ENCODE measurements around the gene VPS13C.

Gene VPS13C

GRCh38 chr15:62071711-62072308 is 11.6 kb upstream of the VPS13C start:
- H3K4me1 ChIP-seq (ENCODE audit: control insufficient read depth, insufficient read depth, low read length) = peaks cover 2% of the 10 kb centered on the region
- no peak overlapping the region for H3K27ac ChIP-seq (ENCODE audit: insufficient read depth, low read depth, low read length, poor library complexity, severe bottlenecking)
- no peaks in the 10 kb centered on the region for H3K36me3 ChIP-seq (ENCODE audit: control insufficient read depth, insufficient read depth, low read length)
- no peak overlapping the region for H3K4me3 ChIP-seq (ENCODE audit: insufficient read depth, low read depth, low read length)
- peaks cover 35% of the 10 kb centered on the region for H3K27me3 ChIP-seq (ENCODE audit: control insufficient read depth, insufficient read depth, low read length, poor library complexity, severe bottlenecking)
- H3K9me3 ChIP-seq (ENCODE audit: control insufficient read depth, low read length) = no peaks in the 10 kb centered on the region

- Histone ChIP-seq H3K27me3 (ENCODE audit: control insufficient read depth, insufficient read depth, low read length, poor library complexity, severe bottlenecking) (peaks cover 58% of the 10 kb centered on the region), H3K4me3 (ENCODE audit: insufficient read depth, low read depth, low read length) (no peak overlapping the region), H3K36me3 (ENCODE audit: control insufficient read depth, insufficient read depth, low read length) (no peaks in the 10 kb centered on the region), H3K4me1 (ENCODE audit: control insufficient read depth, insufficient read depth, low read length) (peaks cover 8% of the 10 kb centered on the region), H3K27ac (ENCODE audit: insufficient read depth, low read depth, low read length, poor library complexity, severe bottlenecking) (no peak overlapping the region), H3K9me3 (ENCODE audit: control insufficient read depth, low read length) (no peaks in the 10 kb centered on the region)
- WGBS, 2 experiments = 92 to 100% methylated on average over 3 to 4 of the region's 5 CpGs
These were observed 9.3 kb upstream of the VPS13C start for GRCh38 chr15:62069551-62069950.

GRCh38 chr15:62068810-62069167 is 8.5 kb upstream of the VPS13C start:
- Histone ChIP-seq H3K27me3 (ENCODE audit: control insufficient read depth, insufficient read depth, low read length, poor library complexity, severe bottlenecking) (peaks cover 65% of the 10 kb centered on the region), H3K4me1 (ENCODE audit: control insufficient read depth, insufficient read depth, low read length) (peaks cover 8% of the 10 kb centered on the region), H3K4me3 (ENCODE audit: insufficient read depth, low read depth, low read length) (peak overlapping the region; percentile 22), H3K9me3 (ENCODE audit: control insufficient read depth, low read length) (no peaks in the 10 kb centered on the region), H3K36me3 (ENCODE audit: control insufficient read depth, insufficient read depth, low read length) (no peaks in the 10 kb centered on the region), H3K27ac (ENCODE audit: insufficient read depth, low read depth, low read length, poor library complexity, severe bottlenecking) (no peak overlapping the region)
- WGBS, 2 experiments = 72 to 76% methylated on average over 4 of the region's 4 CpGs

- no peaks in the 10 kb centered on the region for H3K9me3 ChIP-seq (ENCODE audit: control insufficient read depth, low read length)
- H3K27me3 ChIP-seq (ENCODE audit: control insufficient read depth, insufficient read depth, low read length, poor library complexity, severe bottlenecking) = peaks cover 71% of the 10 kb centered on the region
- H3K4me1 ChIP-seq (ENCODE audit: control insufficient read depth, insufficient read depth, low read length) = peaks cover 8% of the 10 kb centered on the region
- H3K4me3 ChIP-seq (ENCODE audit: insufficient read depth, low read depth, low read length) = peak overlapping the region; percentile 22
- no peak overlapping the region for H3K27ac ChIP-seq (ENCODE audit: insufficient read depth, low read depth, low read length, poor library complexity, severe bottlenecking)
- 2 to 3% methylated on average over 103 of the region's 103 CpGs for WGBS, 2 experiments
- H3K36me3 ChIP-seq (ENCODE audit: control insufficient read depth, insufficient read depth, low read length) = no peaks in the 10 kb centered on the region
These were observed 8.0 kb upstream of the VPS13C start for GRCh38 chr15:62068071-62068809.

GRCh38 chr15:62067448-62068044 is 7.3 kb upstream of the VPS13C start:
- WGBS, 2 experiments = 3% methylated on average over 62 of the region's 62 CpGs
- no peaks in the 10 kb centered on the region for H3K9me3 ChIP-seq (ENCODE audit: control insufficient read depth, low read length)
- peaks cover 78% of the 10 kb centered on the region for H3K27me3 ChIP-seq (ENCODE audit: control insufficient read depth, insufficient read depth, low read length, poor library complexity, severe bottlenecking)
- peak overlapping the region; percentile 18 for H3K4me3 ChIP-seq (ENCODE audit: insufficient read depth, low read depth, low read length)
- no peaks in the 10 kb centered on the region for H3K36me3 ChIP-seq (ENCODE audit: control insufficient read depth, insufficient read depth, low read length)
- H3K27ac ChIP-seq (ENCODE audit: insufficient read depth, low read depth, low read length, poor library complexity, severe bottlenecking) = no peak overlapping the region
- H3K4me1 ChIP-seq (ENCODE audit: control insufficient read depth, insufficient read depth, low read length) = peaks cover 8% of the 10 kb centered on the region

GRCh38 chr15:62066663-62067447 is 6.6 kb upstream of the VPS13C start, which contains the start of gene C2CD4A:
TSS of gene C2CD4A (plus strand) at chr15:62066977. CDS start at chr15:62067614, 637 bp downstream.
- no peaks in the 10 kb centered on the region for H3K9me3 ChIP-seq (ENCODE audit: control insufficient read depth, low read length)
- H3K4me3 ChIP-seq (ENCODE audit: insufficient read depth, low read depth, low read length) = peak within 1 kb of the TSS; percentile 18
- H3K4me1 ChIP-seq (ENCODE audit: control insufficient read depth, insufficient read depth, low read length) = peaks cover 8% of the 10 kb centered on the region
- H3K36me3 ChIP-seq (ENCODE audit: control insufficient read depth, insufficient read depth, low read length) = no peaks in the 10 kb centered on the region
- 6 to 7% methylated on average over 33 of the region's 33 CpGs for WGBS, 2 experiments
- peaks cover 85% of the 10 kb centered on the region for H3K27me3 ChIP-seq (ENCODE audit: control insufficient read depth, insufficient read depth, low read length, poor library complexity, severe bottlenecking)
- no peak within 1 kb of the TSS for H3K27ac ChIP-seq (ENCODE audit: insufficient read depth, low read depth, low read length, poor library complexity, severe bottlenecking)

- Histone ChIP-seq H3K36me3 (ENCODE audit: control insufficient read depth, insufficient read depth, low read length) (no peaks in the 10 kb centered on the region), H3K9me3 (ENCODE audit: control insufficient read depth, low read length) (no peaks in the 10 kb centered on the region), H3K27me3 (ENCODE audit: control insufficient read depth, insufficient read depth, low read length, poor library complexity, severe bottlenecking) (peaks cover 86% of the 10 kb centered on the region), H3K4me3 (ENCODE audit: insufficient read depth, low read depth, low read length) (no peak overlapping the region), H3K27ac (ENCODE audit: insufficient read depth, low read depth, low read length, poor library complexity, severe bottlenecking) (no peak overlapping the region), H3K4me1 (ENCODE audit: control insufficient read depth, insufficient read depth, low read length) (peaks cover 8% of the 10 kb centered on the region)
- WGBS, 2 experiments = 87 to 90% methylated on average over 6 of the region's 6 CpGs
These were observed 3.8 kb upstream of the VPS13C start for GRCh38 chr15:62063825-62064635.

- Histone ChIP-seq H3K27ac (ENCODE audit: insufficient read depth, low read depth, low read length, poor library complexity, severe bottlenecking) (no peak overlapping the region), H3K36me3 (ENCODE audit: control insufficient read depth, insufficient read depth, low read length) (no peaks in the 10 kb centered on the region), H3K9me3 (ENCODE audit: control insufficient read depth, low read length) (no peaks in the 10 kb centered on the region), H3K4me3 (ENCODE audit: insufficient read depth, low read depth, low read length) (peak overlapping the region; percentile 73), H3K27me3 (ENCODE audit: control insufficient read depth, insufficient read depth, low read length, poor library complexity, severe bottlenecking) (peaks cover 55% of the 10 kb centered on the region), H3K4me1 (ENCODE audit: control insufficient read depth, insufficient read depth, low read length) (no peaks in the 10 kb centered on the region)
- 34 to 53% methylated on average over 9 to 11 of the region's 12 CpGs for WGBS, 2 experiments
These were observed 641 bp upstream of the VPS13C start for GRCh38 chr15:62060896-62061280.

- no peaks in the 10 kb centered on the region for H3K4me1 ChIP-seq (ENCODE audit: control insufficient read depth, insufficient read depth, low read length)
- no peak overlapping the region for H3K27ac ChIP-seq (ENCODE audit: insufficient read depth, low read depth, low read length, poor library complexity, severe bottlenecking)
- peaks cover 43% of the 10 kb centered on the region for H3K27me3 ChIP-seq (ENCODE audit: control insufficient read depth, insufficient read depth, low read length, poor library complexity, severe bottlenecking)
- H3K9me3 ChIP-seq (ENCODE audit: control insufficient read depth, low read length) = no peaks in the 10 kb centered on the region
- peak overlapping the region; percentile 73 for H3K4me3 ChIP-seq (ENCODE audit: insufficient read depth, low read depth, low read length)
- H3K36me3 ChIP-seq (ENCODE audit: control insufficient read depth, insufficient read depth, low read length) = no peaks in the 10 kb centered on the region
- 1% methylated on average over 19 of the region's 19 CpGs for WGBS, 2 experiments
These were observed 483 bp downstream of the VPS13C start for GRCh38 chr15:62059816-62060112.
